BJ (cell line): ENCODE results near the gene C16orf46. TPM values are rescaled to one million over a fixed set of nuclear protein-coding genes. Genes with fewer than 3 reads are reported as not detected.

Source experiments
- CTCF ChIA-PET: fragments of 350-600 bp; formaldehyde crosslinking; extraction: SDS; loops from one replicate; lab custom pipeline; 2021; ENCODE audit warnings: antibody characterized with exemption, inconsistent platforms; lab: Yijun Ruan, JAX
- POLR2A ChIA-PET: fragments of 300-600 bp; sonication (Branson Sonifier 250); formaldehyde crosslinking; extraction: SDS; loops from one replicate; lab custom pipeline; 2021; ENCODE audit warnings: antibody characterized with exemption; lab: Charles Lee
- DNase-seq: peaks from one replicate; pipeline ENCODE4 v3.0.0-alpha.2; 2011; ENCODE audit warnings: low read depth
- H3K27me3 ChIP-seq: 2 replicates; pipeline ENCODE4 v1.6.0; 2011; ENCODE audit warnings: low read length; ENCODE audit not compliant: control insufficient read depth, insufficient read depth
- H3K36me3 ChIP-seq: 2 replicates; pipeline ENCODE4 v1.5.1; 2011; ENCODE audit warnings: low read length; ENCODE audit not compliant: control insufficient read depth, insufficient read depth
- H3K4me3 ChIP-seq: 2 replicates; pipeline ENCODE4 v1.5.1; 2011; ENCODE audit warnings: low read depth, mild to moderate bottlenecking, control low read depth, low read length
- CTCF ChIP-seq: IDR thresholded peaks from 2 replicates; pipeline ENCODE4 v1.5.1; 2011; ENCODE audit warnings: low read depth, mild to moderate bottlenecking, control low read depth, inconsistent platforms, low read length, moderate library complexity; ENCODE audit not compliant: insufficient read depth
- polyA plus RNA-seq: library from polyadenylated mRNA; depleted of rRNA; stranded (reverse); fragments of >200 nt; gene quantifications from 2 replicates; pipeline ENCODE4 v1.2.3, GENCODE V29; 2011

The C16orf46 gene
- polyA plus RNA-seq, 1 experiment: 0.43 TPM

- ChIA-PET CTCF (interaction anchor here (1.1 to 1.8 kb wide), 2 partner anchors 41 to 43 kb away, joined by 3 to 8 read pairs; partner anchors contain the start of gene ATMIN), POLR2A (interaction anchor here (0.7 kb wide), 1 partner anchor 62 kb away, joined by 6 read pairs; no protein-coding TSS in a partner anchor)
- H3K4me3 ChIP-seq: peak overlapping the region; percentile 70
- TF ChIP-seq CTCF: no peak
- no peaks in the 10 kb centered on the region for H3K27me3 ChIP-seq
- peak; percentile 23 for DNase-seq
- no peaks in the 10 kb centered on the region for H3K36me3 ChIP-seq
Measured at GRCh38 chr16:81076566-81077075, 417 bp downstream of the C16orf46 start.

GRCh38 chr16:81073560-81074330 is 3.3 kb downstream of the C16orf46 start:
- Histone ChIP-seq H3K27me3 (no peaks in the 10 kb centered on the region), H3K4me3 (no peak overlapping the region), H3K36me3 (no peaks in the 10 kb centered on the region)
- no peak for DNase-seq
- no peak for TF ChIP-seq CTCF
- ChIA-PET CTCF (interaction anchor here (0.7 kb wide), 2 partner anchors 45 to 137 kb away, joined by 3 to 4 read pairs; no protein-coding TSS in a partner anchor), POLR2A (no interaction called here)

GRCh38 chr16:81071805-81072204 is 5.2 kb downstream of the C16orf46 start:
- TF ChIP-seq CTCF: no peak
- H3K27me3 ChIP-seq: no peaks in the 10 kb centered on the region
- CTCF ChIA-PET: interaction anchor here (1.9 kb wide), 1 partner anchor 36 kb away, joined by 7 read pairs; the partner anchor contains the start of gene ATMIN
- POLR2A ChIA-PET: no interaction called here
- no peak overlapping the region for H3K4me3 ChIP-seq
- no peak for DNase-seq
- no peaks in the 10 kb centered on the region for H3K36me3 ChIP-seq

GRCh38 chr16:81070979-81071378 is 6.1 kb downstream of the C16orf46 start:
- CTCF ChIA-PET: interaction anchor here (0.7 to 1.1 kb wide), 2 partner anchors 28 to 157 kb away, joined by 3 to 4 read pairs; no protein-coding TSS in a partner anchor
- POLR2A ChIA-PET: no interaction called here
- no peak for DNase-seq
- Histone ChIP-seq H3K27me3 (no peaks in the 10 kb centered on the region), H3K4me3 (no peak overlapping the region), H3K36me3 (no peaks in the 10 kb centered on the region)
- no peak for TF ChIP-seq CTCF

- ChIA-PET CTCF (no interaction called here), POLR2A (no interaction called here)
- Histone ChIP-seq H3K27me3 (no peaks in the 10 kb centered on the region), H3K4me3 (no peak overlapping the region), H3K36me3 (no peaks in the 10 kb centered on the region)
- TF ChIP-seq CTCF: no peak
- no peak for DNase-seq
Measured at GRCh38 chr16:81069063-81069462, 8.0 kb downstream of the C16orf46 start.
